ENCODE measurements around the gene WDR6. TPM values are rescaled to one million over a fixed set of nuclear protein-coding genes. Genes with fewer than 3 reads are reported as not detected.
"Not testable (repeated sequence)": the region's sequence is repeated elsewhere in the genome, so short reads cannot be mapped to it uniquely, and the experiment has no call there.

WDR6 gene
- total RNA-seq, 1 experiment from 2014 or later = 112 TPM

- TF ChIP-seq CTCF (IDR thresholded peaks at IDR 0.05; ENCODE audit: unreplicated experiment) = no peak
- CTCF ChIA-PET = interaction anchor here (0.6 to 4.6 kb wide), 8 partner anchors 14 to 367 kb away, joined by 3 to 38 read pairs (median 4); partner anchors contain the start of genes NDUFAF3 and P4HTM
- peak overlapping the region; percentile 99 for H3K4me3 Mint-ChIP-seq (ENCODE audit: unreplicated experiment)
- peaks cover 10% of the 10 kb centered on the region for H3K4me1 Mint-ChIP-seq (ENCODE audit: insufficient read depth, unreplicated experiment)
- TSS peak; percentile 90 for BruUV-seq (replicated peaks)
- H3K27ac Mint-ChIP-seq (ENCODE audit: low read depth, unreplicated experiment) = peak overlapping the region; percentile 99
- no peaks in the 10 kb centered on the region for H3K9me3 Mint-ChIP-seq (ENCODE audit: unreplicated experiment)
- POLR2A ChIA-PET = interaction anchor here (0.6 to 8.3 kb wide), 25 partner anchors 9 to 567 kb away, joined by 3 to 251 read pairs (median 6); partner anchors contain the start of genes ARIH2, CCDC51, CELSR3 and DAG1
- H3K27me3 Mint-ChIP-seq (ENCODE audit: insufficient read depth, unreplicated experiment) = no peaks in the 10 kb centered on the region
- DNase-seq (ENCODE audit: unreplicated experiment) = no peak
- H3K36me3 Mint-ChIP-seq (ENCODE audit: insufficient read depth, unreplicated experiment) = peaks cover 40% of the 10 kb centered on the region
- intact Hi-C loops (cut with micrococcal nuclease) = loop anchor here (2.0 to 5.0 kb wide), 2 partner anchors 18 to 89 kb away; partner anchors contain the start of gene ARIH2
These were observed 653 bp upstream of the WDR6 start for GRCh38 chr3:49006408-49007067.

- Mint-ChIP-seq H3K27me3 (ENCODE audit: insufficient read depth, unreplicated experiment) (no peaks in the 10 kb centered on the region), H3K36me3 (ENCODE audit: insufficient read depth, unreplicated experiment) (peaks cover 52% of the 10 kb centered on the region), H3K4me3 (ENCODE audit: unreplicated experiment) (peak overlapping the region; percentile 99), H3K9me3 (ENCODE audit: unreplicated experiment) (no peaks in the 10 kb centered on the region), H3K4me1 (ENCODE audit: insufficient read depth, unreplicated experiment) (peaks cover 10% of the 10 kb centered on the region), H3K27ac (ENCODE audit: low read depth, unreplicated experiment) (peak overlapping the region; percentile 99)
- BruUV-seq (replicated peaks) = no TSS peak
- DNase-seq (ENCODE audit: unreplicated experiment) = peak; percentile 92
- peak; percentile 6 for TF ChIP-seq CTCF (IDR thresholded peaks at IDR 0.05; ENCODE audit: unreplicated experiment)
- POLR2A ChIA-PET = interaction anchor here (0.6 to 8.3 kb wide), 25 partner anchors 8 to 463 kb away, joined by 3 to 251 read pairs (median 6); partner anchors contain the start of genes ARIH2, DAG1, DALRD3 and IMPDH2
- intact Hi-C loops (cut with micrococcal nuclease) = loop anchor here (2.0 to 5.0 kb wide), 2 partner anchors 19 to 91 kb away; partner anchors contain the start of gene ARIH2
- CTCF ChIA-PET = interaction anchor here (0.8 to 4.6 kb wide), 8 partner anchors 10 to 323 kb away, joined by 3 to 38 read pairs (median 5); partner anchors contain the start of genes NDUFAF3, P4HTM and QRICH1
These were observed 759 bp downstream of the WDR6 start for GRCh38 chr3:49007771-49008528.

GRCh38 chr3:49008627-49009026, 1.4 kb downstream of the WDR6 start:
- peak overlapping the region; percentile 99 for H3K4me3 Mint-ChIP-seq (ENCODE audit: unreplicated experiment)
- not testable (repeated sequence) for H3K9me3 Mint-ChIP-seq (ENCODE audit: unreplicated experiment); DNase-seq (ENCODE audit: unreplicated experiment); H3K27me3 Mint-ChIP-seq (ENCODE audit: insufficient read depth, unreplicated experiment); H3K4me1 Mint-ChIP-seq (ENCODE audit: insufficient read depth, unreplicated experiment)
- H3K36me3 Mint-ChIP-seq (ENCODE audit: insufficient read depth, unreplicated experiment) = peaks cover 59% of the 10 kb centered on the region
- intact Hi-C loops (cut with micrococcal nuclease) = loop anchor here (5.0 kb wide), 1 partner anchor 91 kb away; the partner anchor contains the start of gene ARIH2
- TSS peak; percentile 14 for BruUV-seq (replicated peaks)
- peak overlapping the region; percentile 99 for H3K27ac Mint-ChIP-seq (ENCODE audit: low read depth, unreplicated experiment)
- ChIA-PET POLR2A (interaction anchor here (0.6 to 8.3 kb wide), 9 partner anchors 10 to 344 kb away, joined by 3 to 251 read pairs (median 7); partner anchors contain the start of genes DALRD3, IMPDH2, NDUFAF3 and P4HTM), CTCF (interaction anchor here (1.3 to 4.6 kb wide), 4 partner anchors 9 to 20 kb away, joined by 5 to 38 read pairs (median 8); partner anchors contain the start of genes NDUFAF3 and P4HTM)

- ChIA-PET POLR2A (interaction anchor here (0.6 to 8.3 kb wide), 4 partner anchors 11 to 90 kb away, joined by 4 to 251 read pairs (median 6); partner anchors contain the start of genes DALRD3, NDUFAF3 and QRICH1), CTCF (interaction anchor here (1.1 to 4.6 kb wide), 2 partner anchors 13 to 21 kb away, joined by 3 to 38 read pairs; partner anchors contain the start of genes NDUFAF3 and P4HTM)
- no TSS peak for BruUV-seq (replicated peaks)
- no peak for TF ChIP-seq CTCF (IDR thresholded peaks at IDR 0.05; ENCODE audit: unreplicated experiment)
- no peak overlapping the region for H3K27ac Mint-ChIP-seq (ENCODE audit: low read depth, unreplicated experiment)
- intact Hi-C loops (cut with micrococcal nuclease) = loop anchor here (5.0 kb wide), 1 partner anchor 92 kb away; the partner anchor contains the start of gene ARIH2
- H3K4me1 Mint-ChIP-seq (ENCODE audit: insufficient read depth, unreplicated experiment) = peaks cover 10% of the 10 kb centered on the region
- DNase-seq (ENCODE audit: unreplicated experiment) = no peak
- H3K36me3 Mint-ChIP-seq (ENCODE audit: insufficient read depth, unreplicated experiment) = peaks cover 67% of the 10 kb centered on the region
- H3K27me3 Mint-ChIP-seq (ENCODE audit: insufficient read depth, unreplicated experiment) = no peaks in the 10 kb centered on the region
- no peaks in the 10 kb centered on the region for H3K9me3 Mint-ChIP-seq (ENCODE audit: unreplicated experiment)
- H3K4me3 Mint-ChIP-seq (ENCODE audit: unreplicated experiment) = no peak overlapping the region
These were observed 2.2 kb downstream of the WDR6 start for GRCh38 chr3:49009396-49009795.
